ENCODE data around the gene PWP1.

Gene PWP1

GRCh38 chr12:107685360-107686248 lies at the start of gene PWP1:
Gene PWP1 (plus strand): TSS chr12:107685799. CDS start chr12:107685900, 101 bp downstream.
- Histone ChIP-seq H3K79me2 (ENCODE audit: low read length) (peaks cover 20% of the 10 kb centered on the region), H3K36me3 (replicated peaks; ENCODE audit: insufficient read depth, low read length) (no peaks in the 10 kb centered on the region; the same call in 1 of the 2 replicates), H3K9me3 (replicated peaks; ENCODE audit: insufficient read depth, low read length) (no peaks in the 10 kb centered on the region), H3K9ac (ENCODE audit: low read length) (peak within 1 kb of the TSS; percentile 92), H3K9me2 (replicated peaks; ENCODE audit: insufficient read depth, low read length) (no peaks in the 10 kb centered on the region), H3K27me3 (replicated peaks; ENCODE audit: insufficient read depth, low read length) (no peaks in the 10 kb centered on the region), H3K4me3 (ENCODE audit: low read length) (peak within 1 kb of the TSS; percentile 93), H4K20me1 (ENCODE audit: insufficient read depth, low read length) (no peaks in the 10 kb centered on the region), H3K4me2 (ENCODE audit: low read depth, low read length) (peak within 1 kb of the TSS; percentile 92), H3F3A (ENCODE audit: insufficient read depth, low read length) (0 out of 2 replicates have a peak, but pooled peaks cover 4% of the 10 kb centered on the region), H3K4me1 (ENCODE audit: low read length) (0 out of 2 replicates have a peak, but pooled peaks cover 4% of the 10 kb centered on the region), H3K27ac (ENCODE audit: low read length) (peak within 1 kb of the TSS; percentile 78), H2AFZ (ENCODE audit: low read length) (peak within 1 kb of the TSS; percentile 83)
- no peak for TF ChIP-seq CTCF (IDR thresholded peaks at IDR 0.05; ENCODE audit: low read length)
- TF ChIP-seq EZH2 (optimal IDR thresholded peaks at IDR 0.05; ENCODE audit: low read depth, low read length) = no peak
- no peak for TF ChIP-seq EZH2phosphoT487 (IDR thresholded peaks at IDR 0.05; ENCODE audit: low read length)
- DNase-seq = peak; percentile 98

GRCh38 chr12:107641154-107641553 lies 44.4 kb upstream of the PWP1 start:
- H3K4me2 ChIP-seq (ENCODE audit: low read depth, low read length) = no peak overlapping the region
- no peak overlapping the region for H3K9ac ChIP-seq (ENCODE audit: low read length)
- H3K4me1 ChIP-seq (ENCODE audit: low read length) = no peaks in the 10 kb centered on the region
- no peak overlapping the region for H2AFZ ChIP-seq (ENCODE audit: low read length)
- no peaks in the 10 kb centered on the region for H3F3A ChIP-seq (ENCODE audit: insufficient read depth, low read length)
- no peaks in the 10 kb centered on the region for H3K79me2 ChIP-seq (ENCODE audit: low read length)
- no peak for TF ChIP-seq CTCF (IDR thresholded peaks at IDR 0.05; ENCODE audit: low read length)
- TF ChIP-seq EZH2 (optimal IDR thresholded peaks at IDR 0.05; ENCODE audit: low read depth, low read length) = no peak
- no peak for TF ChIP-seq EZH2phosphoT487 (IDR thresholded peaks at IDR 0.05; ENCODE audit: low read length)
- H3K36me3 ChIP-seq (replicated peaks; ENCODE audit: insufficient read depth, low read length) = no peaks in the 10 kb centered on the region
- H3K9me2 ChIP-seq (replicated peaks; ENCODE audit: insufficient read depth, low read length) = no peaks in the 10 kb centered on the region
- H3K27me3 ChIP-seq (replicated peaks; ENCODE audit: insufficient read depth, low read length) = no peaks in the 10 kb centered on the region
- no peak for DNase-seq
- H3K9me3 ChIP-seq (replicated peaks; ENCODE audit: insufficient read depth, low read length) = no peaks in the 10 kb centered on the region
- no peaks in the 10 kb centered on the region for H4K20me1 ChIP-seq (ENCODE audit: insufficient read depth, low read length)
- H3K27ac ChIP-seq (ENCODE audit: low read length) = no peak overlapping the region
- H3K4me3 ChIP-seq (ENCODE audit: low read length) = no peak overlapping the region

DNA sequence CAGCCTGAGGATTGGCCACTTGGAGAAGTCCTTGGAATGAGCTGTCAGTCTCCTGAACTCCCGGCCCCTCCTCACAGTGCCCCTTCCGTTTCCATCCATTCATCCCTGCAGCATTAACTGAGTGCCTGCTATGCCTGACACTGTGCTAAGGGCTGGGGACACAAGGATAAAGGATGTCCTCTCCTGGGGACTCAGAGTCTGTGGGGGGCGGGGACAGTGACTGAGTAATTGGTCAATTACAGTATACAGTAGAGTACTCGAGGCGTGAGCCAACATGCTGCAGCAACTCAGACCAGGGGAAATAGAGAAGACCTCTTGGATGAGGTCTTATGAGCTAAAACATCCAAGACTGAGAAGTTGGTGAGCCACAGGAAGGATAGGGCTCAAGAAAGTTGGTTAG lies 43.4 kb upstream of the PWP1 start:
- TF ChIP-seq EZH2phosphoT487 (IDR thresholded peaks at IDR 0.05; ENCODE audit: low read length) (no peak), CTCF (IDR thresholded peaks at IDR 0.05; ENCODE audit: low read length) (no peak), EZH2 (optimal IDR thresholded peaks at IDR 0.05; ENCODE audit: low read depth, low read length) (no peak)

More for the DNA sequence above, 43.4 kb upstream of the PWP1 start:
- H3K4me2 ChIP-seq (ENCODE audit: low read depth, low read length) = no peak overlapping the region
- no peaks in the 10 kb centered on the region for H3K79me2 ChIP-seq (ENCODE audit: low read length)
- H4K20me1 ChIP-seq (ENCODE audit: insufficient read depth, low read length) = no peaks in the 10 kb centered on the region
- H3K27me3 ChIP-seq (replicated peaks; ENCODE audit: insufficient read depth, low read length) = no peaks in the 10 kb centered on the region
- H3K4me1 ChIP-seq (ENCODE audit: low read length) = no peaks in the 10 kb centered on the region
- no peaks in the 10 kb centered on the region for H3K9me2 ChIP-seq (replicated peaks; ENCODE audit: insufficient read depth, low read length)
- H3K27ac ChIP-seq (ENCODE audit: low read length) = no peak overlapping the region
- no peak overlapping the region for H2AFZ ChIP-seq (ENCODE audit: low read length)
- H3K9ac ChIP-seq (ENCODE audit: low read length) = no peak overlapping the region
- no peaks in the 10 kb centered on the region for H3F3A ChIP-seq (ENCODE audit: insufficient read depth, low read length)
- H3K4me3 ChIP-seq (ENCODE audit: low read length) = no peak overlapping the region
- no peaks in the 10 kb centered on the region for H3K36me3 ChIP-seq (replicated peaks; ENCODE audit: insufficient read depth, low read length)
- no peak for DNase-seq
- no peaks in the 10 kb centered on the region for H3K9me3 ChIP-seq (replicated peaks; ENCODE audit: insufficient read depth, low read length)

Data from MM.1S (cell line).